GM23248 (cell line): Measurements from ENCODE around the gene PTCD3.

Experiments
- EZH2 ChIP-seq: fragments of 200-600 bp; sonication (generic); IDR thresholded peaks from 2 replicates; pipeline ENCODE4 v1.6.1; 2018; ENCODE audit warnings: antibody characterized with exemption, mild to moderate bottlenecking; ENCODE audit not compliant: insufficient read depth, poor library complexity, severe bottlenecking
- EZH2phosphoT487 ChIP-seq: fragments of 200-600 bp; sonication (generic); IDR thresholded peaks from 2 replicates; pipeline ENCODE4 v1.6.1; 2018; ENCODE audit warnings: antibody characterized with exemption, moderate library complexity, mild to moderate bottlenecking, low read depth; ENCODE audit not compliant: insufficient read depth

DNA sequence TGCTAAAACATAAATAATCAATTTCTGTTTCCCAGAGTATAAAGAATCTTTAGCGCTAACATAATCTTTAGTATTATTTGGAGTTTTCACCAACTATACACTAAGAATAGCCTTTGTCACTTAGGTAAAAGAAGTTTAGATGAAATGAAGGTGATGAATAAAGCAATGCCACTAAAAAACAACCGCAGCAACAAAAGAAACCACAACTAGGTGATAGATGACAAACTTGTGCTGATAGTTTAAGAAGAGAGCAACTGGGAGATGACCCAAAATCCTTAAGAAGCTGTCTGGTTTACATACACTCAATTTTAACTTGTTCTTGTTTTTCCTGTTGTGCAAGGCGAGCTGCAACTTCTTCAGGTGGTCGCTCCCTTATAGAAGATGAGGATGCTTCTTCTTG, 64.4 kb downstream of the PTCD3 start:
- TF ChIP-seq EZH2 (no peak), EZH2phosphoT487 (no peak)
